Bronchial epithelial cell (primary cell): Measurements from ENCODE around the gene TNFRSF19. TPM values are rescaled to one million over a fixed set of nuclear protein-coding genes. Genes with fewer than 3 reads are reported as not detected.
A peak's percentile ranks its signal among the peaks of the same experiment; 100 is the strongest.

Experiments
- DNase-seq: peaks from one replicate; pipeline ENCODE4 v3.0.0-alpha.2; 2010; ENCODE audit warnings: low read depth
- FAIRE-seq: peaks from 2 replicates; lab custom pipeline; 2011; peaks lifted over from hg19 to GRCh38; lab: Jason Lieb, UNC
- H3K27me3 ChIP-seq: 2 replicates; pipeline ENCODE4 v1.5.1; 2011; ENCODE audit warnings: low read length; ENCODE audit not compliant: control insufficient read depth, insufficient read depth
- H3K36me3 ChIP-seq: 2 replicates; pipeline ENCODE4 v1.5.1; 2011; ENCODE audit warnings: low read length; ENCODE audit not compliant: control insufficient read depth, insufficient read depth
- H3K4me3 ChIP-seq: 2 replicates; pipeline ENCODE4 v1.5.1; 2011; ENCODE audit warnings: mild to moderate bottlenecking, low read depth, low read length, control low read depth
- total RNA-seq: library from RNA; depleted of rRNA; stranded (reverse); fragments of >200 nt; gene quantifications from 2 replicates; pipeline ENCODE4 v1.2.1, GENCODE V29; 2014
- TF ChIP-seq, protein P1 (sequence below): IDR thresholded peaks from 2 replicates; pipeline ENCODE4 v1.5.1; 2011; ENCODE audit warnings: mild to moderate bottlenecking, moderate library complexity, low read length, control low read depth, inconsistent platforms; ENCODE audit not compliant: insufficient read depth, severe bottlenecking

The TNFRSF19 gene
- total RNA-seq, 1 donor from 2014 or later: 1.3 TPM

DNA sequence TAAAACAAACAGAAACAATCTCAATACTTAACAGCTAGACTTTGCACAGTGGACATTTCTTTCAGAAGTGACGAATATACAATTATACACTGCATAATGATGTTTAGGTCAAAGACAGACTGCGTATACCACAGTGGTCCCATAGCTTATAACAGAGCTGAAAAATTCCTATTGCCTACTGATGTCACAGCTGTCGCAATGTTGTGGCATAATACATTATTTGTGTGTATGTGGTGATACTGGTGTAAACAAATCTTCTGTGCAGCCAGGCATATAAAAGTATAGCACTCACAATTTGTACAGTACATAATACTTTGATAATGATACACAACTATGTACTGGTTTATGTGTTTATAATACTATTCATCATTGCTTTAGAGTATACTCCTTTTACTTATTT is 116.7 kb downstream of the TNFRSF19 start:
- TF ChIP-seq, protein P1, sequence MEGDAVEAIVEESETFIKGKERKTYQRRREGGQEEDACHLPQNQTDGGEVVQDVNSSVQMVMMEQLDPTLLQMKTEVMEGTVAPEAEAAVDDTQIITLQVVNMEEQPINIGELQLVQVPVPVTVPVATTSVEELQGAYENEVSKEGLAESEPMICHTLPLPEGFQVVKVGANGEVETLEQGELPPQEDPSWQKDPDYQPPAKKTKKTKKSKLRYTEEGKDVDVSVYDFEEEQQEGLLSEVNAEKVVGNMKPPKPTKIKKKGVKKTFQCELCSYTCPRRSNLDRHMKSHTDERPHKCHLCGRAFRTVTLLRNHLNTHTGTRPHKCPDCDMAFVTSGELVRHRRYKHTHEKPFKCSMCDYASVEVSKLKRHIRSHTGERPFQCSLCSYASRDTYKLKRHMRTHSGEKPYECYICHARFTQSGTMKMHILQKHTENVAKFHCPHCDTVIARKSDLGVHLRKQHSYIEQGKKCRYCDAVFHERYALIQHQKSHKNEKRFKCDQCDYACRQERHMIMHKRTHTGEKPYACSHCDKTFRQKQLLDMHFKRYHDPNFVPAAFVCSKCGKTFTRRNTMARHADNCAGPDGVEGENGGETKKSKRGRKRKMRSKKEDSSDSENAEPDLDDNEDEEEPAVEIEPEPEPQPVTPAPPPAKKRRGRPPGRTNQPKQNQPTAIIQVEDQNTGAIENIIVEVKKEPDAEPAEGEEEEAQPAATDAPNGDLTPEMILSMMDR: no peak
- FAIRE-seq (no peak), DNase-seq (no peak)
- no peaks in the 10 kb centered on the region for H3K27me3 ChIP-seq
- no peak overlapping the region for H3K4me3 ChIP-seq
- no peaks in the 10 kb centered on the region for H3K36me3 ChIP-seq

DNA sequence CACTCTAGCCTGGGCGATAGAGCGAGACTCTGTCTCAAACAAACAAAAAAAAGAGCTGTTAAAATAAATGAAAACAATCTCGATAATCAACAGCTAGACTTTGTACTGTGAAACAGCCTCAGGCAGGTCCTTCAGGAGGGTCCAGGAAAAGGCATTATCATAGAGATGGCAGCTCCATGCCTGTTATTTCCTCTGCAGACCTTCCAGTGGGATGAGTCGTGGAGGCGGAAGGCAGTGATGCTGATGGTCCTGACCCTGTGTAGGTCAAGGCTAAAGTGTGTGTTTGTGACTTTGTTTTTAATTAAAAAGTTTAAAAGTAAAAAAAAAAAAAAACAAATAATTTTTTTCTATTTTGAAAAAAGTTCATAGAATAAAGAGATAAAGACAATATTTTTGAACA is 117.4 kb downstream of the TNFRSF19 start:
- Histone ChIP-seq H3K4me3 (no peak overlapping the region), H3K36me3 (no peaks in the 10 kb centered on the region), H3K27me3 (no peaks in the 10 kb centered on the region)
- FAIRE-seq (no peak), DNase-seq (no peak)
- TF ChIP-seq, protein P1: no peak

DNA sequence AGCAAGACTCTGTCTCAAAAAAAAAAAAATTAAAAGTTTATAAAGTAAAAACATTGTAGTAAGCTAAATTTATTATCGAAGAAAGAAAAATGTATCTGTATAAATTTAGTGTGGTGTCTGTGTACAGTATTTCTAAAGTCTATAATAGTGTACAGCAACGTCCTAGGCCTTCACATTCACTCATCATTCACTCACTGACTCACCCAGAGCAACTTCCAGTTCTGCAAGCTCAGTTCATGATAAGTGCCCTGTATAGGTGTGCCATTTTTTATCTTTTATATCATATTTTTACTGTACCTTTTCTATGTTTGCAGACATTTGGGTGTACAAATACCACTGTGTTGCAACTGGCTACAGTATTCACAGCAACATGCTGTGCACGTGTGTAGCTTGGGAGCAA is 118.1 kb downstream of the TNFRSF19 start:
- FAIRE-seq: no peak
- Histone ChIP-seq H3K4me3 (no peak overlapping the region), H3K27me3 (no peaks in the 10 kb centered on the region), H3K36me3 (no peaks in the 10 kb centered on the region)
- peak; percentile 56 for DNase-seq
- TF ChIP-seq, protein P1: no peak

DNA sequence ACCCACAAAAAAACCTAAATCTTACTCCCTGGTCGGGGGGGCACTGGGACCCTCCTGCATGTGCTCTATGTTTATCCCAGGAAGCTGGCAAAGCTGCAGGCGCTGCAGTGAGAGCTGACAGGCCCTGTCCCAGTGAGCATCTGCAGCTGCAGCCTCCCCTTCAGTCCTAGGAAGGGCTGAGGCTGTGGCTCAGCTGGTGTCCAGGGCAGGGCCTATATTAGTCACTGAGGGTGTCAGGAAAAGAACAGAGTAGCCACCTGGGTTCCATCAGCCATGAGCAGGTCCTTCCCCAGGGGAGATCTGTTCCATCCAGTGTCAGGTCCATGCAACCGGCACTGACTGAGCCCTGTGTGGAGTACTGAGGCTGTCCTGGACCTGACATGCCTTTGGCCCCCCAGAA is 120.5 kb downstream of the TNFRSF19 start:
- Histone ChIP-seq H3K36me3 (no peaks in the 10 kb centered on the region), H3K27me3 (no peaks in the 10 kb centered on the region), H3K4me3 (no peak overlapping the region)
- DNase-seq: no peak
- TF ChIP-seq, protein P1: no peak
- no peak for FAIRE-seq

DNA sequence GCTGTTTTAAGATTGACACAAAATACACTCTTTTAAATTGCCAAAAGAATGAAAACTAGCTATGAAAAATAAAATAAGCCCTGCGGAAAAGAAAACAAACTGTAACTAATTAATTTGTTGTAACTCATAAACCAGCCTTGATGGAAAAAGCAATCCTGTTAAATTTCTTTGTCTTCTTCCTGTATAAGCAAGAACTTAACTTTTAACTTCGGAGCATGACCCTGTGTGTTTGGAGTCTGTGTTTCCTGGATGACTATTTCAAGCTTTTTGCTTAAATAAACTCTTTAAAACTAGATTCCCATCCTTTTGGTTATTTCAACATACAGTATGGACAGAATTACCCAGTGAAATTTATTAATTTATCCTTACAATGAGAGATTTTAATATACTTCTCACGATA is 122.6 kb downstream of the TNFRSF19 start:
- no peaks in the 10 kb centered on the region for H3K27me3 ChIP-seq
- H3K4me3 ChIP-seq: no peak overlapping the region
- H3K36me3 ChIP-seq: no peaks in the 10 kb centered on the region
- TF ChIP-seq, protein P1: no peak
- DNase-seq (no peak), FAIRE-seq (no peak)

DNA sequence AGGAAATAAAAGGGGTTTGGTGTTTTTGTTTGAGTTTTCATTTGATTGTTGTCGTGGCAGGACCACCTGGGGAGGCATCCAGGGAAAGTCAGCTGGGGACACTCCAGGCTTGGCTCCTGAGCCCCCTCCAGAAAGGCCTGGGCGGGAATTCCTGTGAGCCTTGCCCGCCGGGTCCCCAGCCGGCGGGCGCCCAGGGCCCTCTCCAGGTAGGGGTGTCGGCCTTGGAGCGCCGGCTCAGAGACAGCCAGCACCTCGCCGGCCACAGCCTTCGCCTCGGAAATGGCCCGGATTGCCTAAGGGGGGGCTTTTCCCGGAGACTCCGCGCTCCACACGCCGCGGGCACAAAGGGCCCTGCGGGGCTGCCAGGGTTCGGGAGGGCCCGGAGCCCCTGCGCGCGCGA is 125.0 kb downstream of the TNFRSF19 start:
- H3K36me3 ChIP-seq: no peaks in the 10 kb centered on the region
- DNase-seq: no peak
- TF ChIP-seq, protein P1: no peak
- H3K27me3 ChIP-seq: no peaks in the 10 kb centered on the region
- no peak for FAIRE-seq
- H3K4me3 ChIP-seq: no peak overlapping the region
